Activated B cell treated with CpG ODN at 0.5 μM for 24 hours (primary cell): Measurements from ENCODE around the gene GMPPA. TPM values are rescaled to one million over a fixed set of nuclear protein-coding genes. Genes with fewer than 3 reads are reported as not detected.

ENCODE experiments used
- ATAC-seq: fragments of 200-7000 bp; cut with Tn5 transposase; one replicate; pipeline ENCODE4 v1.10.0; 2021; ENCODE audit warnings: low read depth, mild to moderate bottlenecking, moderate library complexity
- CTCF ChIA-PET: fragments of 350-600 bp; sonication (Branson Sonifier 250); formaldehyde crosslinking; loops from one replicate; lab custom pipeline; 2021; ENCODE audit warnings: antibody characterized with exemption; lab: Charles Lee
- POLR2A ChIA-PET: fragments of 350-600 bp; sonication (Branson Sonifier 250); formaldehyde crosslinking; loops from one replicate; lab custom pipeline; 2021; ENCODE audit warnings: antibody characterized with exemption; lab: Charles Lee
- DNase-seq: peaks from one replicate; pipeline ENCODE4 v3.0.0; 2022
- H3K27ac Mint-ChIP-seq: one replicate; pipeline ENCODE4 v1.8.0; 2020; ENCODE audit warnings: mixed read lengths
- H3K27me3 Mint-ChIP-seq: one replicate; pipeline ENCODE4 v1.8.0; 2021; ENCODE audit warnings: mixed read lengths
- H3K36me3 Mint-ChIP-seq: one replicate; pipeline ENCODE4 v1.8.0; 2021; ENCODE audit warnings: low read depth, mixed read lengths
- H3K4me1 Mint-ChIP-seq: one replicate; pipeline ENCODE4 v1.8.0; 2021; ENCODE audit warnings: mixed read lengths
- H3K4me3 Mint-ChIP-seq: one replicate; pipeline ENCODE4 v1.8.0; 2020; ENCODE audit warnings: mild to moderate bottlenecking, mixed read lengths
- H3K9me3 Mint-ChIP-seq: one replicate; pipeline ENCODE4 v1.8.0; 2020; ENCODE audit warnings: mixed read lengths
- CTCF ChIP-seq: fragments of 200-600 bp; IDR thresholded peaks from one replicate; pipeline ENCODE4 v1.8.0; 2022; ENCODE audit warnings: antibody characterized with exemption, mild to moderate bottlenecking
- intact Hi-C: fragments of 100-400 bp; cut with micrococcal nuclease; formaldehyde crosslinking; loops from one replicate; pipeline ENCODE4 v1.15.1; 2024
- total RNA-seq: library from RNA; stranded (reverse); gene quantifications from 2 replicates; pipeline ENCODE4 v1.2.3, GENCODE V29; 2022

Gene GMPPA
- total RNA-seq, 1 donor from 2014 or later = 33.0 TPM

GRCh38 chr2:219507581-219508443 lies 9.1 kb downstream of the GMPPA start:
- Mint-ChIP-seq H3K27me3 (peaks cover 34% of the 10 kb centered on the region), H3K4me1 (peaks cover 18% of the 10 kb centered on the region), H3K27ac (no peak overlapping the region), H3K4me3 (no peak overlapping the region), H3K9me3 (no peaks in the 10 kb centered on the region), H3K36me3 (peaks cover 37% of the 10 kb centered on the region)
- ChIA-PET POLR2A (interaction anchor here (1.1 kb wide), 1 partner anchor 9 kb away, joined by 3 read pairs; the partner anchor contains the start of gene GMPPA), CTCF (interaction anchor here (1.0 to 3.4 kb wide), 2 partner anchors 12 to 22 kb away, joined by 4 to 16 read pairs; no protein-coding TSS in a partner anchor)
- no peak for DNase-seq
- TF ChIP-seq CTCF = no peak
- intact Hi-C loops = loop anchor here (2.0 kb wide), 1 partner anchor 23 kb away; no protein-coding TSS in a partner anchor
- no peak for ATAC-seq

GRCh38 chr2:219508444-219508734 lies 9.7 kb downstream of the GMPPA start:
- intact Hi-C loops = loop anchor here (2.0 kb wide), 1 partner anchor 22 kb away; no protein-coding TSS in a partner anchor
- Mint-ChIP-seq H3K4me3 (no peak overlapping the region), H3K36me3 (peaks cover 36% of the 10 kb centered on the region), H3K27ac (no peak overlapping the region), H3K4me1 (peaks cover 19% of the 10 kb centered on the region), H3K27me3 (peaks cover 39% of the 10 kb centered on the region), H3K9me3 (no peaks in the 10 kb centered on the region)
- POLR2A ChIA-PET = interaction anchor here (1.9 kb wide), 1 partner anchor 9 kb away, joined by 7 read pairs; the partner anchor contains the start of gene GMPPA
- TF ChIP-seq CTCF = no peak
- no peak for DNase-seq
- CTCF ChIA-PET = interaction anchor here (1.0 to 3.4 kb wide), 2 partner anchors 13 to 21 kb away, joined by 4 to 16 read pairs; no protein-coding TSS in a partner anchor
- ATAC-seq = no peak

GRCh38 chr2:219508971-219509779 lies 10.5 kb downstream of the GMPPA start:
- H3K27ac Mint-ChIP-seq = no peak overlapping the region
- H3K27me3 Mint-ChIP-seq = peaks cover 47% of the 10 kb centered on the region
- no peak for TF ChIP-seq CTCF
- H3K4me1 Mint-ChIP-seq = peaks cover 20% of the 10 kb centered on the region
- no peak overlapping the region for H3K4me3 Mint-ChIP-seq
- CTCF ChIA-PET = interaction anchor here (0.8 to 3.4 kb wide), 6 partner anchors 9 to 180 kb away, joined by 3 to 16 read pairs (median 4); partner anchors contain the start of gene GMPPA
- peaks cover 28% of the 10 kb centered on the region for H3K36me3 Mint-ChIP-seq
- DNase-seq (no peak), ATAC-seq (no peak)
- intact Hi-C loops = loop anchor here (1.0 to 2.0 kb wide), 2 partner anchors 22 to 32 kb away; no protein-coding TSS in a partner anchor
- POLR2A ChIA-PET = interaction anchor here (1.9 kb wide), 1 partner anchor 10 kb away, joined by 7 read pairs; the partner anchor contains the start of gene GMPPA
- H3K9me3 Mint-ChIP-seq = no peaks in the 10 kb centered on the region

GRCh38 chr2:219509780-219510511 lies 11.3 kb downstream of the GMPPA start:
- Mint-ChIP-seq H3K4me3 (peak overlapping the region; percentile 38), H3K27me3 (peaks cover 49% of the 10 kb centered on the region), H3K4me1 (peaks cover 22% of the 10 kb centered on the region), H3K27ac (no peak overlapping the region), H3K36me3 (peaks cover 20% of the 10 kb centered on the region), H3K9me3 (no peaks in the 10 kb centered on the region)
- DNase-seq (peak; percentile 37), ATAC-seq (peak; percentile 76)
- POLR2A ChIA-PET = interaction anchor here (1.9 kb wide), 1 partner anchor 11 kb away, joined by 7 read pairs; the partner anchor contains the start of gene GMPPA
- intact Hi-C loops = loop anchor here (1.0 to 2.0 kb wide), 3 partner anchors 12 to 31 kb away; partner anchors contain the start of gene GMPPA
- CTCF ChIA-PET = interaction anchor here (0.7 to 3.4 kb wide), 7 partner anchors 10 to 179 kb away, joined by 3 to 16 read pairs (median 4); partner anchors contain the start of genes CHPF, GMPPA and TMEM198
- TF ChIP-seq CTCF = no peak
